Astrocyte (in vitro differentiated cells and primary cell): ENCODE measurements around the gene PEAK1. TPM values are rescaled to one million over a fixed set of nuclear protein-coding genes. Genes with fewer than 3 reads are reported as not detected.

Experiments used
- DNase-seq: peaks from one replicate; pipeline ENCODE4 v3.0.0-alpha.2; 2010; ENCODE audit warnings: low read depth
- FAIRE-seq: peaks from 2 replicates; lab custom pipeline; 2011; peaks lifted over from hg19 to GRCh38; lab: Jason Lieb, UNC
- H2AFZ ChIP-seq: 2 replicates; pipeline ENCODE4 v1.6.0; 2012; ENCODE audit warnings: low read depth, low read length, inconsistent platforms
- H3K27ac ChIP-seq: 2 replicates; pipeline ENCODE4 v1.5.1; 2011; ENCODE audit warnings: low read depth, low read length, inconsistent platforms
- H3K27me3 ChIP-seq: 2 replicates; pipeline ENCODE4 v1.6.0; 2011; ENCODE audit warnings: low read length, inconsistent platforms; ENCODE audit not compliant: insufficient read depth
- H3K36me3 ChIP-seq: 2 replicates; pipeline ENCODE4 v1.5.1; 2011; ENCODE audit warnings: low read length, inconsistent platforms; ENCODE audit not compliant: insufficient read depth
- H3K4me1 ChIP-seq: 2 replicates; pipeline ENCODE4 v1.5.1; 2011; ENCODE audit warnings: low read length, inconsistent platforms; ENCODE audit not compliant: insufficient read depth
- H3K4me2 ChIP-seq: 2 replicates; pipeline ENCODE4 v1.6.0; 2012; ENCODE audit warnings: low read length, inconsistent platforms
- H3K4me3 ChIP-seq: 2 replicates; pipeline ENCODE4 v1.5.1; 2011; ENCODE audit warnings: low read depth, mild to moderate bottlenecking, low read length, inconsistent platforms; ENCODE audit not compliant: insufficient read depth
- H3K79me2 ChIP-seq: 2 replicates; pipeline ENCODE4 v1.6.0; 2012; ENCODE audit warnings: mild to moderate bottlenecking, low read length, inconsistent platforms; ENCODE audit not compliant: insufficient read depth
- H3K9ac ChIP-seq: 2 replicates; pipeline ENCODE4 v1.6.0; 2012; ENCODE audit warnings: mild to moderate bottlenecking, low read length, inconsistent platforms
- H3K9me3 ChIP-seq: 2 replicates; pipeline ENCODE4 v1.5.1; 2012; ENCODE audit warnings: low read depth, mild to moderate bottlenecking, low read length, inconsistent platforms; ENCODE audit not compliant: insufficient read depth
- H4K20me1 ChIP-seq: 2 replicates; pipeline ENCODE4 v1.6.0; 2012; ENCODE audit warnings: low read length, inconsistent platforms; ENCODE audit not compliant: insufficient read depth
- H3K27ac Mint-ChIP-seq: one replicate; pipeline ENCODE4 v1.8.0; 2021; ENCODE audit warnings: mild to moderate bottlenecking, mixed read lengths; ENCODE audit not compliant: unreplicated experiment
- H3K27me3 Mint-ChIP-seq: one replicate; pipeline ENCODE4 v1.8.0; 2021; ENCODE audit warnings: low read depth, mixed read lengths; ENCODE audit not compliant: unreplicated experiment
- H3K36me3 Mint-ChIP-seq: one replicate; pipeline ENCODE4 v1.8.0; 2021; ENCODE audit warnings: low read depth, mixed read lengths; ENCODE audit not compliant: unreplicated experiment
- H3K4me1 Mint-ChIP-seq: one replicate; pipeline ENCODE4 v1.8.0; 2021; ENCODE audit warnings: low read depth, mixed read lengths; ENCODE audit not compliant: unreplicated experiment
- H3K4me3 Mint-ChIP-seq: one replicate; pipeline ENCODE4 v1.8.0; 2021; ENCODE audit warnings: mild to moderate bottlenecking, moderate library complexity, mixed read lengths; ENCODE audit not compliant: unreplicated experiment
- H3K9me3 Mint-ChIP-seq: one replicate; pipeline ENCODE4 v1.8.0; 2021; ENCODE audit warnings: mild to moderate bottlenecking, mixed read lengths; ENCODE audit not compliant: unreplicated experiment
- EZH2 ChIP-seq: IDR thresholded peaks from 2 replicates; pipeline ENCODE4 v1.6.1; 2012; ENCODE audit warnings: mild to moderate bottlenecking, low read length, inconsistent platforms; ENCODE audit not compliant: insufficient read depth
- total RNA-seq: library from RNA; stranded (reverse); gene quantifications from 2 replicates; pipeline ENCODE4 v1.2.1, GENCODE V29; 2021
- TF ChIP-seq, protein P1 (sequence below): IDR thresholded peaks from 2 replicates; pipeline ENCODE4 v1.5.1; 2011; ENCODE audit warnings: low read depth, mild to moderate bottlenecking, inconsistent platforms, low read length, moderate library complexity; ENCODE audit not compliant: insufficient read depth

The PEAK1 gene
- total RNA-seq, 1 donor from 2014 or later: 62.3 TPM

DNA sequence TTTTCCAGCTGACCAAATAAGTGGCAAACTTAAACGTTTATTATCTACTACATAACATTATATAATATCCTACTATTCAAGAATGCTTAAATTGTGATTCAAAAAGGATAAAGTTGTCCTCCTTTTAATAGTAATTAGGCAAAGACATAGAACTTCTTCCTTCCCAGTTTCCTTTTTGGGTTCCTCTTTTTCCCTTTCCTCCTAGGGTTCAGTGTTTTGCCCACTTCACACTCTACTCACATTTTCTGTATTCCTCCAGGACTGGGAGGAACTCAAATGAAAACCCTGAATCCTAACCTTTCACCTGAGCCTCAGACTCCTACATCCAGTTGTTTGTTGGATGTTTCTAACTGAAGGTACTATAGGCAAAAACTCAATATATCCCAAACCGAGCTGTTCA lies 132.5 kb downstream of the PEAK1 start:
- Histone ChIP-seq H3K4me3 (no peak overlapping the region), H3K9ac (no peak overlapping the region), H3K9me3 (no peaks in the 10 kb centered on the region), H3K4me1 (no peaks in the 10 kb centered on the region), H3K36me3 (peaks cover 4% of the 10 kb centered on the region), H3K79me2 (peaks cover 24% of the 10 kb centered on the region), H4K20me1 (peaks cover 18% of the 10 kb centered on the region), H3K4me2 (no peak overlapping the region), H3K27ac (no peak overlapping the region), H3K27me3 (no peaks in the 10 kb centered on the region), H2AFZ (no peak overlapping the region)
- Mint-ChIP-seq H3K36me3 (peaks cover 10% of the 10 kb centered on the region), H3K9me3 (no peaks in the 10 kb centered on the region), H3K4me1 (peaks cover 3% of the 10 kb centered on the region), H3K27ac (no peak overlapping the region), H3K27me3 (no peaks in the 10 kb centered on the region), H3K4me3 (no peak overlapping the region)
- no peak for FAIRE-seq
- no peak for TF ChIP-seq EZH2
- TF ChIP-seq, protein P1, sequence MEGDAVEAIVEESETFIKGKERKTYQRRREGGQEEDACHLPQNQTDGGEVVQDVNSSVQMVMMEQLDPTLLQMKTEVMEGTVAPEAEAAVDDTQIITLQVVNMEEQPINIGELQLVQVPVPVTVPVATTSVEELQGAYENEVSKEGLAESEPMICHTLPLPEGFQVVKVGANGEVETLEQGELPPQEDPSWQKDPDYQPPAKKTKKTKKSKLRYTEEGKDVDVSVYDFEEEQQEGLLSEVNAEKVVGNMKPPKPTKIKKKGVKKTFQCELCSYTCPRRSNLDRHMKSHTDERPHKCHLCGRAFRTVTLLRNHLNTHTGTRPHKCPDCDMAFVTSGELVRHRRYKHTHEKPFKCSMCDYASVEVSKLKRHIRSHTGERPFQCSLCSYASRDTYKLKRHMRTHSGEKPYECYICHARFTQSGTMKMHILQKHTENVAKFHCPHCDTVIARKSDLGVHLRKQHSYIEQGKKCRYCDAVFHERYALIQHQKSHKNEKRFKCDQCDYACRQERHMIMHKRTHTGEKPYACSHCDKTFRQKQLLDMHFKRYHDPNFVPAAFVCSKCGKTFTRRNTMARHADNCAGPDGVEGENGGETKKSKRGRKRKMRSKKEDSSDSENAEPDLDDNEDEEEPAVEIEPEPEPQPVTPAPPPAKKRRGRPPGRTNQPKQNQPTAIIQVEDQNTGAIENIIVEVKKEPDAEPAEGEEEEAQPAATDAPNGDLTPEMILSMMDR: no peak
- DNase-seq: no peak

DNA sequence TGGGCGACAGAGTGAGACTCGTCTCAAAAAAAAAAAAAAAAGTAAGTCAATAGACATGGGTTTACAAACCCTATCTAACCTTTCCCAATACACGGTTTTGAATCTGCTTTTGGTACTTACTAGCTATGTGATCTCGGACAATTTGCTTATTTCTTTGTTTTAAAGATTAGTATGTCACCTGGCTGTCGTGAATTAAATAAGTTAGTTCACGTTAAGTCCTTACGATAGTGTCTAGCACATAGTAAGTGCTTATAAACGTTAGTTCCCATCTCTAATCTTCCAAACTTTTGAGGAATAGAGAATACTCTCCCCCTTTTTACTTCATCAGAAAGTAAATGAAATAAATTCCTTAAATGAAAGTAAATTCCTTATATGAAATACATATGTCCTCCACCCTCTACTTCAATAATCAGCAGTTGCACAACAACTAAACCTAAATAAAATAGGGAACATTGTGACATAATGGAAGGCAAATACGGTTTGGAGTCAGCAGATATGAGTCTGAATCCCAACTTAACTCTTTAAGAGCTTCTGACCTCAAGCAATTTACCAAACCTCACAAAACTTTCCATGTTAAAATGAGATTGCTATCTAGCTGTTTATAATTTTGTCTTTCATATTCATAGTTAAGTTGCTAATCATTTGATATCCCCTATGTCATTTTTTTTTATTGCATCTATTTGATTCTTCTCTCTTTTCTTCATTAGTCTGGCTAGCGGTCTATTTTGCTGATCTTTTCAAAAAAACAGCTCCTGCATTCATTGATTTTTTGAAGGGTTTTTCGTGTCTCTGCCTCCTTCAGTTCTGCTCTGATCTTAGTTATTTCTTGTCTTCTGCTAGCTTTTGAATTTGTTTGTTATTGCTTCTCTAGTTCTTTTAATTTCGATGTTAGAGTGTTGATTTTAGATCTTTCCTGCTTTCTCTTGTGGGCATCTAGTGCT lies 134.6 kb downstream of the PEAK1 start:
- Mint-ChIP-seq H3K27me3 (no peaks in the 10 kb centered on the region), H3K36me3 (peaks cover 10% of the 10 kb centered on the region), H3K4me1 (peaks cover 3% of the 10 kb centered on the region), H3K27ac (no peak overlapping the region), H3K4me3 (no peak overlapping the region), H3K9me3 (no peaks in the 10 kb centered on the region)
- Histone ChIP-seq H3K4me3 (no peak overlapping the region), H3K27me3 (no peaks in the 10 kb centered on the region), H3K4me1 (no peaks in the 10 kb centered on the region), H3K9ac (no peak overlapping the region), H2AFZ (no peak overlapping the region), H3K9me3 (no peaks in the 10 kb centered on the region), H3K79me2 (peaks cover 14% of the 10 kb centered on the region), H3K27ac (no peak overlapping the region), H3K36me3 (peaks cover 4% of the 10 kb centered on the region), H4K20me1 (peaks cover 10% of the 10 kb centered on the region), H3K4me2 (no peak overlapping the region)
- TF ChIP-seq, protein P1: no peak
- TF ChIP-seq EZH2: no peak
- FAIRE-seq: no peak
- DNase-seq: no peak

DNA sequence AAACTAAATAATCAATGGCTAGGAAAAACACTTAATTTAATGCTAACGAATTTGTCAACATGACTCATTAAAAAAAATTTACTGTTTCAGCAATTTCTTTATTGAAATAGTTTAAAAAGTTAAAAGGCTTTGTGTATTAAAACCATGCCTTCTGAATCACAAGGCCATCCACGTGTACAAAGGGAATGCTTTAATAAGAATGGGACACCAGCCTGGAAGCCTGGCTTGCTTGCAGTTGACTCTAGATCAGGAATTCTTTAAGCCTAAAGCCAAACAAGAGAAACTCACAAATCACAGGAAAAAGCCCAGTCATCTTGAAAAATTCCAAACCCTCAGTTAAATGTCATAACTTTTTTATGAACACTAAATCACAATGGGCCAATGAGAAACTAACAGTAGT lies 137.6 kb downstream of the PEAK1 start:
- no peaks in the 10 kb centered on the region for H3K4me1 Mint-ChIP-seq
- FAIRE-seq: peak; percentile 73
- no peak overlapping the region for H3K4me3 Mint-ChIP-seq

More for the DNA sequence above, 137.6 kb downstream of the PEAK1 start:
- DNase-seq: peak; percentile 75
- no peaks in the 10 kb centered on the region for H3K27me3 ChIP-seq
- no peak overlapping the region for H3K4me3 ChIP-seq
- Mint-ChIP-seq H3K36me3 (peaks cover 19% of the 10 kb centered on the region), H3K27me3 (no peaks in the 10 kb centered on the region), H3K27ac (peak overlapping the region; percentile 4), H3K9me3 (no peaks in the 10 kb centered on the region)
- TF ChIP-seq, protein P1: no peak
- TF ChIP-seq EZH2: no peak
- no peaks in the 10 kb centered on the region for H3K4me1 ChIP-seq
- H3K9me3 ChIP-seq: no peaks in the 10 kb centered on the region
- no peak overlapping the region for H3K4me2 ChIP-seq
- H4K20me1 ChIP-seq: peaks cover 3% of the 10 kb centered on the region
- H3K36me3 ChIP-seq: peaks cover 4% of the 10 kb centered on the region
- H3K27ac ChIP-seq: no peak overlapping the region
- peaks cover 1% of the 10 kb centered on the region for H3K79me2 ChIP-seq
- H2AFZ ChIP-seq: no peak overlapping the region
- no peak overlapping the region for H3K9ac ChIP-seq
